D721Med (cell line): ENCODE data around the gene HNRNPLL.

Source experiments
- DNase-seq: peaks from one replicate; pipeline ENCODE4 v3.0.0; 2011; ENCODE audit warnings: low spot score; ENCODE audit not compliant: insufficient read length
- FAIRE-seq: peaks from 2 replicates; lab custom pipeline; 2011; peaks lifted over from hg19 to GRCh38; lab: Jason Lieb, UNC
- CTCF ChIP-seq: IDR thresholded peaks from 2 replicates; pipeline ENCODE4 v1.5.1; 2012; ENCODE audit warnings: mild to moderate bottlenecking, control low read depth; ENCODE audit not compliant: insufficient read depth; ENCODE audit errors: missing control alignments

Gene HNRNPLL

GRCh38 chr2:38517284-38517683, 85.4 kb downstream of the HNRNPLL start:
- no peak for TF ChIP-seq CTCF
- DNase-seq = no peak
- FAIRE-seq = no peak

- FAIRE-seq (no peak), DNase-seq (no peak)
- no peak for TF ChIP-seq CTCF
Observed at GRCh38 chr2:38516526-38516925, 86.2 kb downstream of the HNRNPLL start.

- no peak for FAIRE-seq
- TF ChIP-seq CTCF = no peak
Observed at GRCh38 chr2:38516122-38516521, 86.6 kb downstream of the HNRNPLL start.

GRCh38 chr2:38515155-38516074, 87.3 kb downstream of the HNRNPLL start:
- FAIRE-seq = no peak
- no peak for DNase-seq
- no peak for TF ChIP-seq CTCF

More at GRCh38 chr2:38516122-38516521, 86.6 kb downstream of the HNRNPLL start:
- DNase-seq = no peak

- no peak for TF ChIP-seq CTCF
- DNase-seq = no peak
- no peak for FAIRE-seq
Observed at GRCh38 chr2:38514603-38515154, 88.0 kb downstream of the HNRNPLL start.

GRCh38 chr2:38512211-38512610, 90.5 kb downstream of the HNRNPLL start:
- TF ChIP-seq CTCF = no peak
- DNase-seq (no peak), FAIRE-seq (no peak)
